Measurements from ENCODE around the gene HMCN1.

HMCN1 gene

GRCh38 chr1:185785586-185785985, 51.4 kb downstream of the HMCN1 start:
- H3K27me3 ChIP-seq (ENCODE audit: control insufficient read depth, low read length), result no peaks in the 10 kb centered on the region
- H3K4me3 ChIP-seq (ENCODE audit: low read length), result no peak overlapping the region
- H3K27ac ChIP-seq (ENCODE audit: low read depth, low read length), result no peak overlapping the region
- H3K36me3 ChIP-seq (ENCODE audit: control insufficient read depth, low read length), result no peaks in the 10 kb centered on the region
- H3K9me2 ChIP-seq (replicated peaks; ENCODE audit: control insufficient read depth, low read length), result no peaks in the 10 kb centered on the region
- H3K79me2 ChIP-seq (ENCODE audit: control insufficient read depth, low read length), result no peaks in the 10 kb centered on the region
- TF ChIP-seq EZH2phosphoT487 (IDR thresholded peaks at IDR 0.05; ENCODE audit: borderline replicate concordance, low read length), result no peak
- TF ChIP-seq, protein P1, sequence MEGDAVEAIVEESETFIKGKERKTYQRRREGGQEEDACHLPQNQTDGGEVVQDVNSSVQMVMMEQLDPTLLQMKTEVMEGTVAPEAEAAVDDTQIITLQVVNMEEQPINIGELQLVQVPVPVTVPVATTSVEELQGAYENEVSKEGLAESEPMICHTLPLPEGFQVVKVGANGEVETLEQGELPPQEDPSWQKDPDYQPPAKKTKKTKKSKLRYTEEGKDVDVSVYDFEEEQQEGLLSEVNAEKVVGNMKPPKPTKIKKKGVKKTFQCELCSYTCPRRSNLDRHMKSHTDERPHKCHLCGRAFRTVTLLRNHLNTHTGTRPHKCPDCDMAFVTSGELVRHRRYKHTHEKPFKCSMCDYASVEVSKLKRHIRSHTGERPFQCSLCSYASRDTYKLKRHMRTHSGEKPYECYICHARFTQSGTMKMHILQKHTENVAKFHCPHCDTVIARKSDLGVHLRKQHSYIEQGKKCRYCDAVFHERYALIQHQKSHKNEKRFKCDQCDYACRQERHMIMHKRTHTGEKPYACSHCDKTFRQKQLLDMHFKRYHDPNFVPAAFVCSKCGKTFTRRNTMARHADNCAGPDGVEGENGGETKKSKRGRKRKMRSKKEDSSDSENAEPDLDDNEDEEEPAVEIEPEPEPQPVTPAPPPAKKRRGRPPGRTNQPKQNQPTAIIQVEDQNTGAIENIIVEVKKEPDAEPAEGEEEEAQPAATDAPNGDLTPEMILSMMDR (IDR thresholded peaks at IDR 0.05; ENCODE audit: low read depth, low read length, poor library complexity, severe bottlenecking), result no peak
- H3K9me3 ChIP-seq (ENCODE audit: control insufficient read depth, insufficient read depth, low read length), result no peaks in the 10 kb centered on the region
- H3F3A ChIP-seq (ENCODE audit: control insufficient read depth, insufficient read depth), result no peaks in the 10 kb centered on the region
- H4K20me1 ChIP-seq (ENCODE audit: control insufficient read depth, insufficient read depth, low read depth, low read length), result no peaks in the 10 kb centered on the region
- H3K4me1 ChIP-seq (ENCODE audit: control insufficient read depth, low read length), result no peaks in the 10 kb centered on the region
- no peak overlapping the region for H3K4me2 ChIP-seq (ENCODE audit: low read length)

GRCh38 chr1:185786524-185786923, 52.3 kb downstream of the HMCN1 start:
- no peaks in the 10 kb centered on the region for H3F3A ChIP-seq (ENCODE audit: control insufficient read depth, insufficient read depth)
- no peaks in the 10 kb centered on the region for H4K20me1 ChIP-seq (ENCODE audit: control insufficient read depth, insufficient read depth, low read depth, low read length)
- H3K4me2 ChIP-seq (ENCODE audit: low read length), result no peak overlapping the region
- no peak overlapping the region for H3K27ac ChIP-seq (ENCODE audit: low read depth, low read length)
- TF ChIP-seq EZH2phosphoT487 (IDR thresholded peaks at IDR 0.05; ENCODE audit: borderline replicate concordance, low read length), result no peak
- TF ChIP-seq, protein P1 (IDR thresholded peaks at IDR 0.05; ENCODE audit: low read depth, low read length, poor library complexity, severe bottlenecking), result no peak
- H3K36me3 ChIP-seq (ENCODE audit: control insufficient read depth, low read length), result no peaks in the 10 kb centered on the region
- no peaks in the 10 kb centered on the region for H3K9me2 ChIP-seq (replicated peaks; ENCODE audit: control insufficient read depth, low read length)
- no peaks in the 10 kb centered on the region for H3K79me2 ChIP-seq (ENCODE audit: control insufficient read depth, low read length)
- H3K27me3 ChIP-seq (ENCODE audit: control insufficient read depth, low read length), result no peaks in the 10 kb centered on the region
- H3K9me3 ChIP-seq (ENCODE audit: control insufficient read depth, insufficient read depth, low read length), result no peaks in the 10 kb centered on the region
- H3K4me3 ChIP-seq (ENCODE audit: low read length), result no peak overlapping the region
- no peaks in the 10 kb centered on the region for H3K4me1 ChIP-seq (ENCODE audit: control insufficient read depth, low read length)

- Histone ChIP-seq H3K4me3 (ENCODE audit: low read length) (no peak overlapping the region), H3F3A (ENCODE audit: control insufficient read depth, insufficient read depth) (no peaks in the 10 kb centered on the region), H3K9me2 (replicated peaks; ENCODE audit: control insufficient read depth, low read length) (no peaks in the 10 kb centered on the region), H3K4me1 (ENCODE audit: control insufficient read depth, low read length) (no peaks in the 10 kb centered on the region), H3K4me2 (ENCODE audit: low read length) (no peak overlapping the region), H3K36me3 (ENCODE audit: control insufficient read depth, low read length) (no peaks in the 10 kb centered on the region), H4K20me1 (ENCODE audit: control insufficient read depth, insufficient read depth, low read depth, low read length) (no peaks in the 10 kb centered on the region), H3K27me3 (ENCODE audit: control insufficient read depth, low read length) (no peaks in the 10 kb centered on the region), H3K9me3 (ENCODE audit: control insufficient read depth, insufficient read depth, low read length) (no peaks in the 10 kb centered on the region), H3K79me2 (ENCODE audit: control insufficient read depth, low read length) (no peaks in the 10 kb centered on the region), H3K27ac (ENCODE audit: low read depth, low read length) (no peak overlapping the region)
- TF ChIP-seq, protein P1 (IDR thresholded peaks at IDR 0.05; ENCODE audit: low read depth, low read length, poor library complexity, severe bottlenecking), result no peak
- no peak for TF ChIP-seq EZH2phosphoT487 (IDR thresholded peaks at IDR 0.05; ENCODE audit: borderline replicate concordance, low read length)
Measured at GRCh38 chr1:185787238-185787637, 53.0 kb downstream of the HMCN1 start.

DNA sequence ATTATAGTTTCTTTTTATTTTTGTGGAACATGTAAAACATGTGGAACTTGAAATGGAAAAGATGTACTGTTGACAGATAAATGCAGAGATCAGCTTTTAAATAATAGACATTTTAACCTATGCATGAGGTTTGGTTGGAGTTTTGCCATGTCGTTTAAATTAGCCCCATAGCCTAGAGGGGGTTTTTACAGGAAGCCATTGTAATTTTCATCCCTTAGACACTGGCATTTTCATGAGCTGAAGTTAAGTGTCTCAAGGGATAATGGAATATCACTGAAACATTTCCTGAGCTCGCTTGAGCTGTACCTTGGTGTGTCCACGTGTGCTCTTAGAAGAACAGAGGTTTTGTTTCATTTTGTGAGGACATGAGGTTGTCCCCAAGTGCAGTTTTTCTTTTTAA, 54.2 kb downstream of the HMCN1 start:
- Histone ChIP-seq H3K4me1 (ENCODE audit: control insufficient read depth, low read length) (no peaks in the 10 kb centered on the region), H3F3A (ENCODE audit: control insufficient read depth, insufficient read depth) (no peaks in the 10 kb centered on the region), H3K4me3 (ENCODE audit: low read length) (no peak overlapping the region), H3K27me3 (ENCODE audit: control insufficient read depth, low read length) (no peaks in the 10 kb centered on the region), H3K9me3 (ENCODE audit: control insufficient read depth, insufficient read depth, low read length) (no peaks in the 10 kb centered on the region), H4K20me1 (ENCODE audit: control insufficient read depth, insufficient read depth, low read depth, low read length) (no peaks in the 10 kb centered on the region), H3K27ac (ENCODE audit: low read depth, low read length) (no peak overlapping the region), H3K36me3 (ENCODE audit: control insufficient read depth, low read length) (no peaks in the 10 kb centered on the region), H3K9me2 (replicated peaks; ENCODE audit: control insufficient read depth, low read length) (no peaks in the 10 kb centered on the region), H3K4me2 (ENCODE audit: low read length) (no peak overlapping the region), H3K79me2 (ENCODE audit: control insufficient read depth, low read length) (no peaks in the 10 kb centered on the region)
- no peak for TF ChIP-seq EZH2phosphoT487 (IDR thresholded peaks at IDR 0.05; ENCODE audit: borderline replicate concordance, low read length)
- TF ChIP-seq, protein P1 (IDR thresholded peaks at IDR 0.05; ENCODE audit: low read depth, low read length, poor library complexity, severe bottlenecking), result no peak

Measured in DOHH2 (cell line).